ENCODE results near the gene TRMT5.

The TRMT5 gene

GRCh38 chr14:60999536-60999935, 18.7 kb upstream of the TRMT5 start:
- no peak overlapping the region for H3K4me3 ChIP-seq (replicated peaks; ENCODE audit: low read depth, low read length)
- DNase-seq (ENCODE audit: extremely low read depth, insufficient read length), result no peak
- no peaks in the 10 kb centered on the region for H3K36me3 ChIP-seq (ENCODE audit: control insufficient read depth, insufficient read depth, low read length)
- H3K27me3 ChIP-seq (replicated peaks; ENCODE audit: control insufficient read depth, insufficient read depth, low read length), result no peaks in the 10 kb centered on the region
- TF ChIP-seq, protein P1, sequence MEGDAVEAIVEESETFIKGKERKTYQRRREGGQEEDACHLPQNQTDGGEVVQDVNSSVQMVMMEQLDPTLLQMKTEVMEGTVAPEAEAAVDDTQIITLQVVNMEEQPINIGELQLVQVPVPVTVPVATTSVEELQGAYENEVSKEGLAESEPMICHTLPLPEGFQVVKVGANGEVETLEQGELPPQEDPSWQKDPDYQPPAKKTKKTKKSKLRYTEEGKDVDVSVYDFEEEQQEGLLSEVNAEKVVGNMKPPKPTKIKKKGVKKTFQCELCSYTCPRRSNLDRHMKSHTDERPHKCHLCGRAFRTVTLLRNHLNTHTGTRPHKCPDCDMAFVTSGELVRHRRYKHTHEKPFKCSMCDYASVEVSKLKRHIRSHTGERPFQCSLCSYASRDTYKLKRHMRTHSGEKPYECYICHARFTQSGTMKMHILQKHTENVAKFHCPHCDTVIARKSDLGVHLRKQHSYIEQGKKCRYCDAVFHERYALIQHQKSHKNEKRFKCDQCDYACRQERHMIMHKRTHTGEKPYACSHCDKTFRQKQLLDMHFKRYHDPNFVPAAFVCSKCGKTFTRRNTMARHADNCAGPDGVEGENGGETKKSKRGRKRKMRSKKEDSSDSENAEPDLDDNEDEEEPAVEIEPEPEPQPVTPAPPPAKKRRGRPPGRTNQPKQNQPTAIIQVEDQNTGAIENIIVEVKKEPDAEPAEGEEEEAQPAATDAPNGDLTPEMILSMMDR (IDR thresholded peaks at IDR 0.05; ENCODE audit: insufficient read depth, low read length, poor library complexity, severe bottlenecking), result no peak

GRCh38 chr14:60998617-60999016, 17.7 kb upstream of the TRMT5 start:
- no peaks in the 10 kb centered on the region for H3K36me3 ChIP-seq (ENCODE audit: control insufficient read depth, insufficient read depth, low read length)

DNA sequence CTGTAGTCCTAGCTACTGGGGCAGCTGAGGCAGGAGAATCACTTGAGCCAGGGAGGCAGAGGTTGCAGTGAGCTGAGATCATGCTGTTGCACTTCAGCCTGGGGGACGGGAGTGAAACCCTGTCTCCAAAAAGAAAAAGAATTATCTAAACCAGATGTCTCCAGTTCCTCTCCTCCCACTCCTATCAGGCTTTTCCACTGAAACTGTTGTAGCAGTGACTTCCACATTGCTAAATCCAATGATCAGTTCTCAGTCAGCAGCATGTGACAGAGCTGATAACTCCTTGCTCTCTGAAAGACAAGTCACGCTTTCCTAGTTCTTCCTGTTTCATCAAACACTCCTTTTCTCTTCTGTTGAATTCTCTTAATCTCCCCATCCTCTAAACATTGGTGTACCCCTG, 8.7 kb upstream of the TRMT5 start:
- Histone ChIP-seq H3K4me3 (replicated peaks; ENCODE audit: low read depth, low read length) (no peak overlapping the region), H3K27me3 (replicated peaks; ENCODE audit: control insufficient read depth, insufficient read depth, low read length) (no peaks in the 10 kb centered on the region), H3K36me3 (ENCODE audit: control insufficient read depth, insufficient read depth, low read length) (no peaks in the 10 kb centered on the region)
- TF ChIP-seq, protein P1 (IDR thresholded peaks at IDR 0.05; ENCODE audit: insufficient read depth, low read length, poor library complexity, severe bottlenecking), result no peak
- DNase-seq (ENCODE audit: extremely low read depth, insufficient read length), result no peak

More at GRCh38 chr14:60998617-60999016, 17.7 kb upstream of the TRMT5 start:
- TF ChIP-seq, protein P1 (IDR thresholded peaks at IDR 0.05; ENCODE audit: insufficient read depth, low read length, poor library complexity, severe bottlenecking), result no peak
- Histone ChIP-seq H3K4me3 (replicated peaks; ENCODE audit: low read depth, low read length) (no peak overlapping the region), H3K27me3 (replicated peaks; ENCODE audit: control insufficient read depth, insufficient read depth, low read length) (no peaks in the 10 kb centered on the region)
- DNase-seq (ENCODE audit: extremely low read depth, insufficient read length), result no peak

GRCh38 chr14:60986500-60986899, 5.6 kb upstream of the TRMT5 start:
- Histone ChIP-seq H3K36me3 (ENCODE audit: control insufficient read depth, insufficient read depth, low read length) (no peaks in the 10 kb centered on the region), H3K4me3 (replicated peaks; ENCODE audit: low read depth, low read length) (no peak overlapping the region), H3K27me3 (replicated peaks; ENCODE audit: control insufficient read depth, insufficient read depth, low read length) (no peaks in the 10 kb centered on the region)
- no peak for DNase-seq (ENCODE audit: extremely low read depth, insufficient read length)
- TF ChIP-seq, protein P1 (IDR thresholded peaks at IDR 0.05; ENCODE audit: insufficient read depth, low read length, poor library complexity, severe bottlenecking), result no peak

DNA sequence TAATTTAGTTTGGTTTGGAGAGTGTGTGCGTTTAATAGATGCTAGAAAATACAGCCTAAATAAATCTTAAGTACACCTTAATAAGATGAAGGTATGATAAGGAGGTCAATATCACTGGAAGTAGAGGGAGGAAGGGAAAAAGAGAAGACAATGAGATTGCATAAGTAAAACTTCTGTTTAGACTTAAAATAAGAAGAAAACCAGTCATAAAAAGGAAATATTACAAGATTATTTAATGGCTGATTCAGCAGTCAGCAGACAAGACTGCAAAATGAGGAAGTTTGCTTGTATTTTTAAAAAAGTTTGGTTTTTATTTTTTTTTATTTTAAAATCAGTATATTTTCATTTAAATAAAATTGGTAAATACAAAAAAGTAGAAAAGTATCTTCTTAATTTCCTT, 3.3 kb upstream of the TRMT5 start:
- DNase-seq (ENCODE audit: extremely low read depth, insufficient read length), result no peak

More for the DNA sequence above, 3.3 kb upstream of the TRMT5 start:
- Histone ChIP-seq H3K4me3 (replicated peaks; ENCODE audit: low read depth, low read length) (no peak overlapping the region), H3K36me3 (ENCODE audit: control insufficient read depth, insufficient read depth, low read length) (no peaks in the 10 kb centered on the region), H3K27me3 (replicated peaks; ENCODE audit: control insufficient read depth, insufficient read depth, low read length) (no peaks in the 10 kb centered on the region)
- TF ChIP-seq, protein P1 (IDR thresholded peaks at IDR 0.05; ENCODE audit: insufficient read depth, low read length, poor library complexity, severe bottlenecking), result no peak

Measured in GM06990 (cell line).